ENCODE measurements around the gene UBL4A.

- no peak for TF ChIP-seq CTCF (IDR thresholded peaks at IDR 0.05; ENCODE audit: low read depth, low read length)
- TF ChIP-seq POLR2A (IDR thresholded peaks at IDR 0.05; ENCODE audit: extremely low read depth, insufficient read length), result no peak
- no peak for TF ChIP-seq MYC (IDR thresholded peaks at IDR 0.05; ENCODE audit: low read depth, low read length)
- no peak for TF ChIP-seq MAX (IDR thresholded peaks at IDR 0.05; ENCODE audit: low read depth, low read length)
These were observed 28.1 kb downstream of the UBL4A start, which contains the start of gene PLXNA3 for GRCh38 chrX:154458116-154458953.

All from NB4 (cell line).